H1 (cell line): Measurements from ENCODE around the gene CDH20. TPM values are rescaled to one million over a fixed set of nuclear protein-coding genes. Genes with fewer than 3 reads are reported as not detected.

Experiments
- ASH2L ChIP-seq: fragments of 200-600, 300-600 bp; sonication (generic); IDR thresholded peaks from one replicate; pipeline ENCODE4 v1.7.1; 2017; ENCODE audit warnings: low read length
- BRCA1 ChIP-seq: IDR thresholded peaks from 2 replicates; pipeline ENCODE4 v1.6.1; 2012; ENCODE audit warnings: low read depth, low read length, improper control_type of control experiment
- CBX8 ChIP-seq: fragments of 300-800, 300-1000 bp; sonication (generic); IDR thresholded peaks from 2 replicates; pipeline ENCODE4 v1.7.1; 2016; ENCODE audit warnings: low read depth, low read length, borderline replicate concordance
- CEBPB ChIP-seq: IDR thresholded peaks from 2 replicates; pipeline ENCODE4 v1.6.1; 2012; ENCODE audit warnings: low read depth, low read length
- CHD2 ChIP-seq: IDR thresholded peaks from 2 replicates; pipeline ENCODE4 v1.6.1; 2012; ENCODE audit warnings: low read length, improper control_type of control experiment
- CREB1 ChIP-seq: IDR thresholded peaks from 2 replicates; pipeline ENCODE4 v1.6.1; 2012; ENCODE audit warnings: inconsistent platforms
- CTBP2 ChIP-seq: IDR thresholded peaks from 2 replicates; pipeline ENCODE4 v1.7.0; 2011; ENCODE audit warnings: borderline replicate concordance, mild to moderate bottlenecking, moderate library complexity, mixed read lengths, low read length; ENCODE audit not compliant: insufficient read depth, insufficient read length
- EP300 ChIP-seq, 2 experiments: IDR thresholded peaks; 1 replicate in 1 of 2; 2 replicates in 1 of 2; pipeline ENCODE4 v1.6.1; 2011 to 2012; ENCODE audit warnings: low read depth in 2 of 2, low read length in 2 of 2, mild to moderate bottlenecking in 2 of 2, borderline replicate concordance in 1 of 2, inconsistent platforms in 1 of 2, moderate library complexity in 1 of 2
- JUN ChIP-seq: IDR thresholded peaks from 2 replicates; pipeline ENCODE4 v1.6.1; 2011; ENCODE audit warnings: low read depth, mild to moderate bottlenecking, improper control_type of control experiment, low read length
- MAFK ChIP-seq: IDR thresholded peaks from 2 replicates; pipeline ENCODE4 v1.6.1; 2012; ENCODE audit warnings: low read depth, mild to moderate bottlenecking, improper control_type of control experiment, low read length
- NRF1 ChIP-seq: IDR thresholded peaks from 2 replicates; pipeline ENCODE4 v1.6.1; 2011; ENCODE audit warnings: mild to moderate bottlenecking, low read depth, low read length, improper control_type of control experiment
- POLR2A ChIP-seq, 2 experiments: IDR thresholded peaks; 1 replicate in 1 of 2; 2 replicates in 1 of 2; pipeline ENCODE4 v1.6.1; 2011; ENCODE audit warnings: low read depth in 2 of 2, low read length in 2 of 2, mild to moderate bottlenecking in 2 of 2; ENCODE audit errors: control extremely low read depth in 1 of 2
- POU5F1 ChIP-seq: IDR thresholded peaks from 2 replicates; pipeline ENCODE4 v1.6.1; 2011; ENCODE audit warnings: low read depth, mild to moderate bottlenecking, low read length, moderate library complexity
- RBBP5 ChIP-seq: IDR thresholded peaks from 2 replicates; pipeline ENCODE4 v1.7.1; 2012; ENCODE audit warnings: low read depth, mild to moderate bottlenecking, inconsistent platforms, low read length, moderate library complexity, borderline replicate concordance
- SP1 ChIP-seq: IDR thresholded peaks from 2 replicates; pipeline ENCODE4 v1.6.1; 2011; ENCODE audit warnings: low read depth, low read length
- SUZ12 ChIP-seq: fragments of 200-600 bp; sonication (generic); IDR thresholded peaks from 2 replicates; pipeline ENCODE4 v1.6.1; 2012; ENCODE audit warnings: mild to moderate bottlenecking, inconsistent platforms, low read length, moderate library complexity, mixed read lengths
- TCF12 ChIP-seq: IDR thresholded peaks from 2 replicates; pipeline ENCODE4 v1.6.1; 2011; ENCODE audit warnings: low read depth, mild to moderate bottlenecking, low read length
- YY1 ChIP-seq: IDR thresholded peaks from 2 replicates; pipeline ENCODE4 v1.6.1; 2011; ENCODE audit warnings: low read depth, mild to moderate bottlenecking, low read length
- polyA plus RNA-seq, 7 experiments: library from polyadenylated mRNA; depleted of rRNA in 3 of 7; stranded (reverse) in 5 of 7; unstranded in 2 of 7; fragments of >200 nt in 5 of 7; fragments of 200-250 nt in 2 of 7; gene quantifications; 1 replicate in 5 of 7; 2 replicates in 1 of 7; 4 replicates in 1 of 7; pipeline versions ENCODE4 v1.2.1 to v1.2.3, GENCODE V29; 2011 to 2013; ENCODE audit warnings: missing spikeins in 2 of 7, mixed read lengths in 2 of 7
- total RNA-seq: library from RNA; stranded (reverse); fragmentation: NEBNext Ultra II Directional; extraction: Animal tissue kit (Norgen Biotek cat#: 25700); gene quantifications from 2 replicates; pipeline ENCODE4 v1.2.1, GENCODE V29; 2021
- TF ChIP-seq, protein P1 (sequence below): IDR thresholded peaks from 2 replicates; pipeline ENCODE4 v1.6.1; 2012; ENCODE audit warnings: low read length, inconsistent platforms
- TF ChIP-seq, protein P2 (sequence below): IDR thresholded peaks from 2 replicates; pipeline ENCODE4 v1.6.1; 2012; ENCODE audit warnings: inconsistent platforms
- TF ChIP-seq, protein P3 (sequence below), 3 experiments: IDR thresholded peaks; 1 replicate in 2 of 3; 2 replicates in 1 of 3; pipeline versions ENCODE4 v1.5.1 to v1.6.1; 2011; ENCODE audit warnings: low read length in 3 of 3, mild to moderate bottlenecking in 3 of 3, inconsistent platforms in 2 of 3, low read depth in 1 of 3, moderate library complexity in 1 of 3; ENCODE audit not compliant: insufficient read depth in 1 of 3; ENCODE audit errors: control extremely low read depth in 1 of 3

The CDH20 gene
- total and polyA plus RNA-seq, 2 of the 8 experiments (the other 6 are each of a cell fraction or from before 2014, with no cell fraction given): 0.07 to 0.12 TPM

DNA sequence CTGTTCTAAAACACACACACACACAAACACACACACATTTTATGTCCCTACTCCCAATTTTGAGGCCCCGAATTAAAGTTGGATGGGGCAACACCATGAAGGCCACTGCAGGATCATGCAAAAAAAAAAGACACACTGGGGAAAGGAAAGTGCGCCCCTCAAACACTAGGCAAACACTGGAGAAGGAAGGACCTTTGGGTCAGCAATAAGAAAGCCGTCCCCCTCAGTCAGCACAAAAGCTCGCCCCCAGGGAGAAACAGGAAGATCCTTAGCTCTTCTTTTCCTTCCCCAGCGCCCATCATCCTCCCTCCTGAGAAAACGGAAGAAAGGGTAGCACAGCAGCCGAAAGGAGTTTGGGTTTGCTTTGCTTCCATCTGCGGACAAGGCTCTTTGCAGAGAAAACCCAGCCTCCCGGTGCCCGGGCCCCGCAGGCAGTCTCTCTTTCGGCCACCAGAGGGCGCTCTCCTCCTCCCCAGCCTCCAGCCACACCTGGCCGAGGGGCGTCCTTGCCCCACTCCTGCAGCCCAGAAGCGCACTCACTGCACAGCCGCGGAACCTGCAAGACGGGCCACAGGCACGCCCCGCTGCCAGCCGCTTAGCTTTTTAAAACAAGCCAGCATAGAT, 248.5 kb downstream of the CDH20 start (continued):
- TF ChIP-seq BRCA1 (no peak), CREB1 (no peak), EP300 (IDR thresholded peaks at IDR 0.05; ENCODE audit: borderline replicate concordance in 1 of 2, low read depth in 2 of 2, low read length in 2 of 2) (no peak), TCF12 (peak; percentile 90; the same call in 1 of the 2 replicates), ASH2L (no peak), POU5F1 (no peak), SP1 (no peak), JUN (no peak), SUZ12 (no peak), MAFK (no peak), POLR2A (IDR thresholded peaks at IDR 0.05; ENCODE audit: control extremely low read depth in 1 of 2, low read depth in 2 of 2, low read length in 2 of 2) (no peak), NRF1 (no peak), RBBP5 (0 out of 2 replicates have a peak, but pooled peaks have one; percentile 24), CBX8 (no peak), YY1 (peak; percentile 34; the same call in 1 of the 2 replicates), CEBPB (no peak), CHD2 (no peak), CTBP2 (no peak)
- TF ChIP-seq, protein P1, sequence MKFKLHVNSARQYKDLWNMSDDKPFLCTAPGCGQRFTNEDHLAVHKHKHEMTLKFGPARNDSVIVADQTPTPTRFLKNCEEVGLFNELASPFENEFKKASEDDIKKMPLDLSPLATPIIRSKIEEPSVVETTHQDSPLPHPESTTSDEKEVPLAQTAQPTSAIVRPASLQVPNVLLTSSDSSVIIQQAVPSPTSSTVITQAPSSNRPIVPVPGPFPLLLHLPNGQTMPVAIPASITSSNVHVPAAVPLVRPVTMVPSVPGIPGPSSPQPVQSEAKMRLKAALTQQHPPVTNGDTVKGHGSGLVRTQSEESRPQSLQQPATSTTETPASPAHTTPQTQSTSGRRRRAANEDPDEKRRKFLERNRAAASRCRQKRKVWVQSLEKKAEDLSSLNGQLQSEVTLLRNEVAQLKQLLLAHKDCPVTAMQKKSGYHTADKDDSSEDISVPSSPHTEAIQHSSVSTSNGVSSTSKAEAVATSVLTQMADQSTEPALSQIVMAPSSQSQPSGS: no peak
- TF ChIP-seq, protein P2, sequence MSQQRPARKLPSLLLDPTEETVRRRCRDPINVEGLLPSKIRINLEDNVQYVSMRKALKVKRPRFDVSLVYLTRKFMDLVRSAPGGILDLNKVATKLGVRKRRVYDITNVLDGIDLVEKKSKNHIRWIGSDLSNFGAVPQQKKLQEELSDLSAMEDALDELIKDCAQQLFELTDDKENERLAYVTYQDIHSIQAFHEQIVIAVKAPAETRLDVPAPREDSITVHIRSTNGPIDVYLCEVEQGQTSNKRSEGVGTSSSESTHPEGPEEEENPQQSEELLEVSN: no peak
- TF ChIP-seq, protein P3, sequence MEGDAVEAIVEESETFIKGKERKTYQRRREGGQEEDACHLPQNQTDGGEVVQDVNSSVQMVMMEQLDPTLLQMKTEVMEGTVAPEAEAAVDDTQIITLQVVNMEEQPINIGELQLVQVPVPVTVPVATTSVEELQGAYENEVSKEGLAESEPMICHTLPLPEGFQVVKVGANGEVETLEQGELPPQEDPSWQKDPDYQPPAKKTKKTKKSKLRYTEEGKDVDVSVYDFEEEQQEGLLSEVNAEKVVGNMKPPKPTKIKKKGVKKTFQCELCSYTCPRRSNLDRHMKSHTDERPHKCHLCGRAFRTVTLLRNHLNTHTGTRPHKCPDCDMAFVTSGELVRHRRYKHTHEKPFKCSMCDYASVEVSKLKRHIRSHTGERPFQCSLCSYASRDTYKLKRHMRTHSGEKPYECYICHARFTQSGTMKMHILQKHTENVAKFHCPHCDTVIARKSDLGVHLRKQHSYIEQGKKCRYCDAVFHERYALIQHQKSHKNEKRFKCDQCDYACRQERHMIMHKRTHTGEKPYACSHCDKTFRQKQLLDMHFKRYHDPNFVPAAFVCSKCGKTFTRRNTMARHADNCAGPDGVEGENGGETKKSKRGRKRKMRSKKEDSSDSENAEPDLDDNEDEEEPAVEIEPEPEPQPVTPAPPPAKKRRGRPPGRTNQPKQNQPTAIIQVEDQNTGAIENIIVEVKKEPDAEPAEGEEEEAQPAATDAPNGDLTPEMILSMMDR (IDR thresholded peaks at IDR 0.05; ENCODE audit: control extremely low read depth in 1 of 3, insufficient read depth in 1 of 3, low read depth in 1 of 3, low read length in 3 of 3): peak; percentile 88 to 94 (median 89)
